ENCODE measurements around the gene HOGA1.
"Not testable (repeated sequence)": the region's sequence is repeated elsewhere in the genome, so short reads cannot be mapped to it uniquely, and the experiment has no call there.

HOGA1 gene

GRCh38 chr10:97584060-97584797, at the start of gene HOGA1:
TSS of gene HOGA1 (plus strand) at chr10:97584389. CDS start at chr10:97584704, 315 bp downstream.
- no peak for DNase-seq (ENCODE audit: low read depth)

- no peak for DNase-seq (ENCODE audit: low read depth)
Observed at GRCh38 chr10:97534746-97535367, 49.3 kb upstream of the HOGA1 start.

DNA sequence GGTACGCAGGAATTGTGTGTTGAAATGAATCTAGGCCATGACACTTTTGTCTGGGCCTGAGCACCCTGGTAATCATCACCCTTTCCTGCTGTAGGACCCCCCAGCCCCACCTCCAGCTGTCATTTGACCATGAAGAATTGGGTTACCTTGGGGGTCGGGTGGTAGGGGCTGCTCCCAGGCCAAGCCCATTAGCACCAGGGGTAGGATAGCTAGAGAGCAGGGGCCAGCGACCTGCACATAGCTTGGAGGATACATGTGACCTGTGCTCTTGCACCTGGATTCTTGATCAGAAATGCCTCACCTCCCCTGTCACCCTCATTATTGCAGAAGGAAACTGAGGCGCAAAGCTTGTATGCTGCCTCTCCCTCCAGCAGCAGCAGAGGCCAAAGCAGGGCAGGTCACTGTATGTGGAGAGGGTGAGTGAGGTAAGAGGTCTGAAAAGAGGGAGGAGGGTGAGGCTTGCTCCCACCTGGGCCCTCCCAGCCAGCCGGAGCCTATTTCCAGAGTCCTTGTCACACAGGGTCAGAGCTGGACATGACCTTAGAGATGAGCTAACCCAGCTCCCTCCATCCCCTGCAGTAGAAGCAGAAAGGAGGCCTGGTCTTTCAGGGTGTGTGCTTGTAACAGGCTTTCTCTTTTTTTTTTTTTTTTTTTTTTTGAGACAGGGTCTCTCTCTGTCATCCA, 46.9 kb upstream of the HOGA1 start:
- no peak for DNase-seq (ENCODE audit: low read depth)

GRCh38 chr10:97538411-97538810, 45.8 kb upstream of the HOGA1 start:
- no peak for DNase-seq (ENCODE audit: low read depth)

- DNase-seq (ENCODE audit: low read depth) = no peak
Observed at GRCh38 chr10:97538839-97539238, 45.4 kb upstream of the HOGA1 start.

- DNase-seq (ENCODE audit: low read depth) = no peak
Observed at GRCh38 chr10:97539523-97540200, 44.5 kb upstream of the HOGA1 start.

- no peak for DNase-seq (ENCODE audit: low read depth)
Observed at GRCh38 chr10:97540669-97541500, 43.3 kb upstream of the HOGA1 start.

DNA sequence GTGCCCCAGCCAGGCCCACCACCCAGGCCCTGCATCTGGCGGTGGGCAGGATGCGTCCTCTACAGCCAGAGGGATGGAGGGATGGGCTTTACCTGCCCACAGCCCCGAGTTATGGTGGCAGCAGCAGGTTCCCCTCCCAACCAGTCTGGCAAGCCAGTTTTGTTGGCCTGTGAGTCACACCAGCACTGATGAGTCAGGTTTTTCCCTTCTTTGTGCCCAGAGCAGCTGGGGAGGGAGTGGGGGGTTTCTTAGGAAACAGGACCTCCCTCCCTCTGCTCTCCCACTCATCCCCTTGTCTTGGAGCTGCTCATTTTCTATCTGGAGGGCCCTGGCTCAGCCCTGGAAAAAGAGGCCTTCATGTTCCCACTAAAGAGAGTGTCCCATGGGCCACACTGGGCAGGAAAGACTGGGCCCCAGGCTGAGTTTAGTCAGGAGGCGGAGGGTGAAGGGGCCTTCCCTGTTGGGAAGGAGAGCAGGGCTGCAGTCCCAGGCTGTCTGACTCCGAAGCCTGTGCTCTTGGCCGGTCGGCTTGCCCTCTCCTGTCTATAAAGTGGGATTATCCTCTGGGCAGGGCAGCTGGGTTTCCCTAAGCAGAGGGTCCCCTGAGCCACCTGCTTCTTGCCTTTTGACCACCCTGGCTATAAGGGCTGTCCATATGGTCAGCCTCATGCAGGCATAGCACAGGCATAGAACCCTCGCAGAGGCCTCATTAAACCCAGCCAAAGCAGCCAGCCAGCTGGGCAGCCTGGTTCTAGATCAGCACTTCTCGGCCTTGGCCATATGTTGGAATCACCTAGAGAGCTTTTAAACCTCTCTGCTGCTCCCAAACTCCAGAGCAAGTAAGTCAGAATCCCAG, 41.8 kb upstream of the HOGA1 start:
- no peak for DNase-seq (ENCODE audit: low read depth)

DNA sequence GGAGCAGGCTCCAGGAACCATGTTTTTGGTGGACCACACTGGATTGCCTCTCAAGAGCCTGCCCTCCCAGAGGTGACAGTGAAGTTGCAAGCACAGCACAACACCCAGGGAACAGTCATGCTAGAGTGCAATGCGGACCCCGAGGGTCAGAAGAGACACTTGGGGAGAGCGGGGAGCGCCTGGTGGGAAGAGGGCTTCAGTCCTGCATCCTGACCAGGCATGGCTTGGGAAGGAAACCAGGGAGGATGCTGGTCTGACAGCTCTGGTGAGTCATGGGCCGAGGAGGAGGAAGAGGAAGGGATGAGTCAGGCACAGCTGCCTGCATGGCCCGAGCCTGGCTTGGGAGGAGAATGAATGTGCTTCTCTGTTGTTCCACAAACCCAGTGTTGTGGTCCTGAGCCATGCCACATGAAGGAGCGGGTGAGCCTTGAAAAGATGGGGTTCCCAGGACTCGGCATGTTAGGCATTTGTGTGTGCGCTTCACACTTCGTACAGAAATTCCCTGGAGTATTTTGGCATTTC, 41.1 kb upstream of the HOGA1 start:
- peak; percentile 15 for DNase-seq (ENCODE audit: low read depth)

DNA sequence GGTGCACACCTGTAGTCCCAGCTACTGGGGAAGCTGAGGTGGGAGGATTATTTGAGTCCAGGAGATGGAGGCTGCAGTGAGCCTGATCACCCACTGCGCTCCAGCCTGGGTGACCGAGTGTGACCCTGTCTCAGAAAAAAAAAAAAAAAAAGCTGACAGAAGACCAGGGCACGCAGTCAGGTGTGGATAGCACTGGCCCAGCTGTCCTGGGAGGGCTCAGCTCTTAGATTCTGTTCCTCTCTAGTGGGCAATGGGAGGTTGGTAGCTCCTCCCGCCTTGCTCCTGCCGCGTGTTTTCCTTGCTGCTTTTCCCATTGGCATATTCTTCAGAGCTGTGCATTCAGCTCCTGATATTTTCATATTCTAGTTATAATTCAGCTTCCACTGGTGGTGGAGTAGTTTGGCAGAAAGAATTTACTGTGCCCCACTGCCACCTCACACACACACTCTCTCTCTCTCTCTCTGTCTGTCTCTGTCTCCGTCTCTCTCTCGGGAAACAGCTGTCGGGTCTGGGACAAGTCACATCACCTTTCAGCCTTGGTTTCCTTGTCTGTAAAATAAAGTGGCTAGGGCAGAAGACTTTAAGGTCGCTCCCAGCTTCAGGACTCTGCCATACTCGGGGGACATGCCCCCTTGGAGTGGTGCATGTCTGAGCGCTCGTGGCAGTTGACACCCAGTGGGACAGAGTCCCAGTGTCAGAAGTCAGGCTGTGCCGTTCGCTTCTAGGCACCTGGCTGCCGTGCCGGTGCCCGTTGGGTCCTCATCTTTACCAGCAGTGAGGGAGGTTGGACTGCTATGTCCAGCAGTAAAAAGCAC, 37.5 kb upstream of the HOGA1 start:
- DNase-seq (ENCODE audit: low read depth) = no peak

DNA sequence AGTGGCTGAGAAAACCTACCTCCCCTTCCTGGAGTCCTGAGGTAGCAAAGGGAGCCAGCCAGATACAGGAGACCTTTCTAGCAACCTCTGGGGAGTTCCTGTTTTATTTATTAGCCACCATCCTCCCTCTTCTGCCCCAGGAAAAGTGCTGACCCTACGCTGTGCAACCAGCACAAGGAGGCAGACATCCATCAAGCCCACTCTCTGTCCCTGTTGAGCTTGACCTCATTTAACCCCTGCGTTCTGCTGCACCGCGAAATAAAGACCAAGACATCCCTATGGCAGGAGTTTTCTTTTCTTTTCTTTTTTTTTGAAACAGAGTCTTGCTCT, 37.0 kb upstream of the HOGA1 start:
- DNase-seq (ENCODE audit: low read depth) = no peak

- DNase-seq (ENCODE audit: low read depth) = no peak
Observed at GRCh38 chr10:97547962-97548361, 36.2 kb upstream of the HOGA1 start.

- DNase-seq (ENCODE audit: low read depth) = no peak
Observed at GRCh38 chr10:97548828-97549455, 35.2 kb upstream of the HOGA1 start.

DNA sequence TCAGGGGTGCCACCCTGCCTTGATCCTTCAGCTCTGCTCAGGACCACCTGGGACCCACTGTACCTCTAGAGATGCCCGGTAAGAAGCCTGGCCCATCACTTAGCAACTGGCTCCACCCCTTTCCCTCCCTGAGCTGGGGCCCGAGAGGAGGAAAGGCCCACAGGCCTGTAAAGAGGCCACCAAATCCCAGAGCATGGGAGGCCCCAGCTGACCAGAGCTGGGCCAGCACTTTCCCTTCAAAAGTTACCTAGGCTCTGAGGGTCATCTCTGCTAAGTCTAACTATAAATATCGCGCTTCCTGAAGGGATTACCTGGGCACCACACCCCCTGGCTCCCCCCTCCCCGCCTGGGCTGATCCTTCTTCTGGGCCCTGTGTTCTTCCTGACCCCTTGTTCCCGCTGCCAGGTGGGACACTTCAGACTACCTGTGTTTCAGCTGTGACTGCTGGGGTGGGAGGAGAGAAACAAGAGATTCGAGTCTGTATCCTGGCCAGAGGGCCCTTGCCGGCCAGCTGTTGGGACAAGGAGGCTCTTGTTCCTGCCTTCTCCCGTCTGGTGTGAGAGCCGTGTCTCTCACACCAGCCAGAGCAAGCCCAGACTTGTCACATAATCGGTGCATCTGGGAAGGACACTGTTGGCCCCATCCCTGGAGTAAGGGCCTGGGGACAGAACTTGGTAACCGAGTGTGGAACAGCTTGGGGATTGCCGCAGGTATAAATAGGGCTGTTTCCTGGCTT, 34.4 kb upstream of the HOGA1 start:
- no peak for DNase-seq (ENCODE audit: low read depth)

GRCh38 chr10:97550336-97551149, 33.6 kb upstream of the HOGA1 start:
- DNase-seq (ENCODE audit: low read depth) = no peak

DNA sequence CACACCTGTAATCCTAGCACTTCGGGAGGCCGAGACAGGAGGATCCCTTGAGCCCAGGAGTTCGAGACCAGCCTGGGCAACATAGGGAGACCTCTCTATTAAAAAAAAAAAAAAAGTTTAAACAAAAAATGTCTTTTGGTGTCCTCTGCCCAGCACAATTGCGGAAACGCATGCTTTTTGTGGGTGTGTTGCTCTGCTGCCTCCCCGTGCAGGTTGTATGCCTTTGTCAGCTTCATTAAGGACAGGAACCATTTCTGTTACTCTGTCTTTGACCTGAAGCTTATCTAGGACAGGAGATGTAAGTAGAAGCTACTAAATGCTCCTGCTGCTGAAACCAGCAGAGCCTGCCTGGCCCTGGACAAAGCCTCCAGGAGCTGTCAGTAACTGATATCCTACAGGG, 32.9 kb upstream of the HOGA1 start:
- DNase-seq (ENCODE audit: low read depth) = no peak

DNA sequence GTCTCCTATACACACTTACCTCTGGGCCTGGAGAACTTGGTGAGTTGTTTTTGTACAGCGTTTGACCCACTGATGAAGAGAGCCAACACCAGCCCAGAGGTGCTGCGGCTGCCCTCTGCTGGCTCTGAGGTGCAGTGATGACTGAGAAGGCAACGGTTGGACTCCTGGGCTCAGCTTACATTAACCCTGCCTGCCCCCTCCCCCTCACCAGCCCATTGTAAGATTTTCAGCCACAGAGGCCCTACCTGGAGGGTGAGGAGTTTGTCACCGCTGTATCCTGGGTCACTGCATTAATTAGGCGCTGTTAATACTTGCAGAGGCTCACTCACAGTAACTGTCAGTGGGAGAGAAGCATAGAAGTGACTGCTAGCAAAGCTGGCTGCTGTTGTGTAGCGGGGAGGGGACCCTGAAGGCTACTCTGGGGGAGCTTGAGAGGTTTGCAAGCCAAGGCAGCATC, 30.6 kb upstream of the HOGA1 start:
- DNase-seq (ENCODE audit: low read depth) = peak; percentile 31

DNA sequence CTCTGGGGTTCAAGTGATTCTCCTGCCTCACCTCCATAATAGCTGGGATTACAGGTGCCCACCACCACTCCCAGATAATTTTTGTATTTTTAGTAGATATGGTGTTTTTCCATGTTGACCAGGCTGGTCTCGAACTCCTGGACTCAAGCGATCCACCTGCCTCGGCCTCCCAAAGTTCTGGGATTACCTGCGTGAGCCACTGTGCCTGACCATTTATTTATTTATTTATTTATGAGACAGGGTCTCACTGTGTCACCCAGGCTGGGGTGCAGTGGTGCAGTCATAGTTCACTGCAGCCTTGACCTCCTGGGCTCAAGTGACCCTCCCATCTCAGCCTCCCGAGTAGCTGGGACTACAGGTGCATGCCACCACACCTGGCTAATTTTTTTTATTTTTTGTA, 29.9 kb upstream of the HOGA1 start:
- not testable (repeated sequence) for DNase-seq (ENCODE audit: low read depth)

Data from stimulated activated CD8-positive, alpha-beta memory T cell treated with anti-CD3 and anti-CD28 coated beads, Interleukin-7, amount 100 ng/mL, for 24 hours (primary cell).